ENCODE results near the gene GBE1.
A peak's percentile ranks its signal among the peaks of the same experiment; 100 is the strongest.
"Not testable (repeated sequence)": the region's sequence is repeated elsewhere in the genome, so short reads cannot be mapped to it uniquely, and the experiment has no call there.

Gene GBE1

GRCh38 chr3:81760924-81761903 is at the start of gene GBE1:
Gene GBE1, minus strand, starts transcription at chr3:81761645. Its CDS starts 128 bp downstream, at chr3:81761517.
- DNase-seq, result peak; percentile 81

DNA sequence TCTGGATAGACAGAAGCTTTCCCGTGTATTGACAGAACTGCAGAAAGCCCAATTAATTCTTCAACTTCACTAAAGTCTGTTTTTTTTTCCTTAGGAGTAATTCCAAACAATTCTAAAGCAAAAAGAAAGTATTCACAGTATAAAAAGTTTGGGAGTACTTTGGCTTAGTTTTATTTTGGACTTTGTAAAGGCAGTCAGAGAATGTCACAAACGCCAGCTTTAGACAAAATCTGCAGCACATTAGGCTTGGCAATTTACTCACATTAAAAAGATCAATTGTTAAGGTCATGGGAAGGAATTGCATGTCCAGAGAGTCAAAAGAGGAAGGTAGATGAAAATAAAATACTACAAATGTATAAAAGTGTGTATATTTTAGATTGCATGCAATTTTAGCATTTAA is 47.5 kb upstream of the GBE1 start:
- DNase-seq, result no peak

- DNase-seq, result no peak
These were observed 38.0 kb upstream of the GBE1 start for GRCh38 chr3:81799403-81799802.

- no peak for DNase-seq
These were observed 32.0 kb upstream of the GBE1 start for GRCh38 chr3:81793410-81793809.

- DNase-seq, result no peak
These were observed 28.7 kb upstream of the GBE1 start for GRCh38 chr3:81790117-81790516.

GRCh38 chr3:81789691-81790090 is 28.2 kb upstream of the GBE1 start:
- DNase-seq, result no peak

DNA sequence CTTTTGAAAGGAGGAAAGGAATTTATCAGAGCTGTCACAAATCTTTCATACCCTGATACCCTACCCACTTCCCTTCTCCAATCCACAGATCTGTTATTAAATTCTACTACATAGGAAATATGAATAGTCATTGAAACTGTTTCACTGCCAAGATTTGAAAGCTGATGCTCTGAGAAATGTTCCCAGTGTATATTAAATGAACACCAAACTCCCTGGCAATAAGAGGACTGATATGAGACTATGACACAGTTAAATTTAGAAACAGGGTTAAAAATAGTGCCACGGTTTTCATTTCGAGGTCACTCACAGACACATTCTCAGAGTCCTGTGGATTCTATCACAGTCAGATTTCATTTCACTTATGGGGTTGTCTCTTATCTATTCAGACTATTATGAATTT is 27.2 kb upstream of the GBE1 start:
- DNase-seq, result no peak

GRCh38 chr3:81788044-81788443 is 26.6 kb upstream of the GBE1 start:
- no peak for DNase-seq

GRCh38 chr3:81782585-81782984 is 21.1 kb upstream of the GBE1 start:
- DNase-seq, result no peak

GRCh38 chr3:81778678-81779182 is 17.3 kb upstream of the GBE1 start:
- no peak for DNase-seq

DNA sequence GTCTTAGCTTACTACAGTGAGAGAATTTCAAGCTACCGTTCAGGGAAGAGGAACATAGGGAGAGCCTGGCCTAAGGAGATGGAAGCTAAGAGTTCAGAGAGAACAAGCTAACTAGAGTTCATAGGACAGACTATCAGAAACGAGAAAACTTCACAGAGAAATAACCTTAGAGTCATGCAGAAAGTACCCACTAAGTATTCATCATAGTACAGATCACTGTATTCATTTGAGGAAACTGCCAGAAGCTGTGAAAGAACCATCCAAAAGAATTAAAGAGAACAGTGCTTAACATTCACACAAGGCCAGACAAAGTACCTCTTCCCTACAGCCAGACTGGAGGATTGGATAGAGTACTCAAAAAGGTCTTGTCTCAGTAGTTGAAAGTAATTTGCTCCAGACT is 15.2 kb upstream of the GBE1 start:
- no peak for DNase-seq

DNA sequence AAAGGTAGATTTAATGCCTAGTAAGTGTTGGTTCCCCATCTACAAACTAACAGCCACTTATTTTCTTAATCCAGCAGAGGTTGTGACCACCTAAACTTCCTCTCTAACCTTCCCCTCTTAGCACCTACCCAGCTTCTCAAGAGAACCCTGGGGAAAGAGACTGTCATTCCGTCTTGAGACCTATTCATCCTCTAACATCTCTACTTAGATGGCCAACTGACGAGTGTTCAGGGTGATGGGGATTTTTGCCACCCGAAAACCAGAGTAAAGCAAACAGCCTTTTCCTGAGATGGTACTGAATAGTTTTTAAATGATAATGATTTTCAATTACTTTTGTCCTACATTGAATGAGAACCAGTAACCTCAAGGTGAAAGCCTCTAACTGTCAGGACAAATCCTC is 9.3 kb upstream of the GBE1 start:
- DNase-seq, result no peak

GRCh38 chr3:81769299-81769698 is 7.9 kb upstream of the GBE1 start:
- DNase-seq, result no peak

DNA sequence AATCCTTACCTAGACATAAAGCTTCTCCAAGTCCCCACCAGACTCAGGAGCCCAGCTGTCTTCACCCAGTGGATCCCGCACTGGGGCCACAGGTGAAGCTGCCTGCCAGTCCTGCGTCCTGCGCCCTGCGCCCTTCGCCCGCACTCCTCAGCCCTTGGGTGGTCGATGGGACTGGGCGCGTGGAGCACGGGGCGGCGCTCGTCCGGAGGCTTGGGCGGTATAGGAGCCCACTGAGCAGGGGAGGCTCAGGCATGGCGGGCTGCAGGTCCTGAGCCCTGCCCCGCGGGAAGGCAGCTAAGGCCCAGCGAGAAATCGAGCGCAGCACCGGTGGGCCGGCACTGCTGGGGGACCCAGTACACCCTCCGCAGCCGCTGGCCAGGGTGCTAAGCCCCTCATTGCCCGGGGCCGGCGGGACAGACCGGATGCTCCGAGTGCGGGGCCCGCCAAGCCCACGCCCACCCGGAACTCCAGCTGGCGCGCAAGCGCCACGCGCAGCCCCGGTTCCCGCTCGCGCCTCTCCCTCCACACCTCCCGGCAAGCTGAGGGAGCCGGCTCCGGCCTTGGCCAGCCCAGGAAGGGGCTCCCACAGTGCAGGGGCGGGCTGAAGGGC is 5.9 kb upstream of the GBE1 start:
- DNase-seq, result not testable (repeated sequence)

GRCh38 chr3:81765400-81765799 is 4.0 kb upstream of the GBE1 start:
- no peak for DNase-seq

DNA sequence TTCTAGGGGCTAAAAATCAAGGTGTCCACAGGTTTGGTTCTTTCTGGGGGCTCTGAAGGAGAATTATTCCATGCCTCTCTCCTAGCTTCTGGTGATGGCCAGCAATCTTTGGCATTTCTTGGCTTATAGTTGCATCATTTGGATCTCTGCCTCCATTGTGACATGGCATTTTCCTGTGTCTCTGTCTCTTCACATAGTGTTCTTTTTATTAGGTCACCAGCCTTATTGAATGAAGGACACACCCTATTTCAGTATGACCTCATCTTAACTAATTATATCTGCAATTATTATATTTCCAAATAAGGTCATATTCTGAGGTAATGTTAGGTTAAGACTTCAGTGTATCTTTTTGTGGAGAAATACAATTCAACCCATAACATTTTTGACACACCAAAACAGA is 3.2 kb upstream of the GBE1 start:
- no peak for DNase-seq

- DNase-seq, result no peak
These were observed 2.6 kb upstream of the GBE1 start for GRCh38 chr3:81764002-81764401.

DNA sequence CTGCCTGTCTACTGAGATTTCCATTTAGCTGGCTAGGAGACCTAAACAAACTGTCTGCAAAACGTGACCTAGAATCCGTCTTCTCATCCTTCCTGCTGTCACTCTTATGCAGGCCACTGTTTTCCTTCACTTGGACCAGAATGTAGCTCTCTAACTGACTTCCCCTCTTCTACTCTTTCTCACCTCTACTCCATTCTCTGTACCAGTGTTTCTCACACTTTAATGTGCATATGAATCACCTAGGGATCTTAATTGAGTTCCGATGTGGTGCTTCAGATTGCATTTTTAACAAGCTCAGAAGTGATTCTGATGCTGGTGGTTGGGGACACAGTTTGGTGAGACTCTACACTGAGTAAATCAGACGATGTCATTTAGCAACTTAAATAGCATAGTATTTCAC is 1.6 kb upstream of the GBE1 start:
- DNase-seq, result no peak

GRCh38 chr3:81761904-81762580 is 597 bp upstream of the GBE1 start:
- DNase-seq, result no peak

GRCh38 chr3:81760215-81760614 is 1.2 kb downstream of the GBE1 start:
- no peak for DNase-seq

DNA sequence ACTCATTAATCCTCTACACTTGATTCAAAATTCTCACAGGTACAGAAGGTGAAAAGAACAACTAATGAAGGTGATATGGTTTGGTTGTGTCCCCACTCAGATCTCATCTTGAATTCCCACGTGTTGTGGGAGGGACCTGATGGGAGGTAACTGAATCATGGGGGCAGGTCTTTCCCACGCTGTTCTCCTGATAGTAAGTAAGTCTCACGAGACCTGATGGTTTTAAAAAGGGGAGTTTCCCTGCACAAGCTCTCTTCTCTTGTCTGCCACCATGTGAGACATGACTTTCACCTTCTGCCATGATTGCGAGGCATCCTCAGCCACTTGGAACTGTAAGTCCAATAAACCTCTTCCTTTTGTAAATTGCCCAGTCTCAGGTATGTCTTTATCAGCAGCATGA is 2.7 kb downstream of the GBE1 start:
- DNase-seq, result not testable (repeated sequence)

DNA sequence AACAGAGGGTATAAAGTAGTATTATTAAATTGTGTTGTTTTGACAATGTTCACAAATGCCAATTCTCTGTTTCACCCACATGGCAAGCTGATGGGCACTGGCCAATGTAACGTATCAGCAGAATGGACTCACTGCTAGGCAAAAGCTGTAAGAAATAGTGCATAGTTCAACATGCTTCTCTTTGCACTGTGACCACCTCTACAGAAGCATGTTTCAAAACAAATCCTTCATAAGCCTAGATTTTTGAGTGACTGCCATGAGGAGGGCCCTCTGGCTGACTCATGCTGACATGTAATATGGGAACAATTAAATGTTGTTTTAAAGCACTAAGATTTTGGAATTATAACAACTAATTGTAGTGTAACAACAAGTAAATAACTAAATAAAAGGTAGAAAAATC is 3.2 kb downstream of the GBE1 start:
- DNase-seq, result no peak

- DNase-seq, result no peak
These were observed 7.9 kb downstream of the GBE1 start for GRCh38 chr3:81753416-81754027.
